Measurements from ENCODE around the gene METTL27.
A peak's percentile ranks its signal among the peaks of the same experiment; 100 is the strongest.
"Not testable (repeated sequence)": the region's sequence is repeated elsewhere in the genome, so short reads cannot be mapped to it uniquely, and the experiment has no call there.

METTL27 gene

GRCh38 chr7:73821597-73822285, 20.6 kb downstream of the METTL27 start:
- DNase-seq (ENCODE audit: low read depth), result not testable (repeated sequence)

GRCh38 chr7:73820013-73820412, 22.3 kb downstream of the METTL27 start:
- no peak for DNase-seq (ENCODE audit: low read depth)

- no peak for DNase-seq (ENCODE audit: low read depth)
Observed at GRCh38 chr7:73817121-73817520, 25.2 kb downstream of the METTL27 start.

- DNase-seq (ENCODE audit: low read depth), result no peak
Observed at GRCh38 chr7:73815436-73815835, 26.9 kb downstream of the METTL27 start.

GRCh38 chr7:73812996-73813395, 29.3 kb downstream of the METTL27 start:
- DNase-seq (ENCODE audit: low read depth), result no peak

- peak; percentile 11 for DNase-seq (ENCODE audit: low read depth)
Observed at GRCh38 chr7:73811760-73812168, 30.6 kb downstream of the METTL27 start.

- DNase-seq (ENCODE audit: low read depth), result no peak
Observed at GRCh38 chr7:73810998-73811360, 31.3 kb downstream of the METTL27 start.

- no peak for DNase-seq (ENCODE audit: low read depth)
Observed at GRCh38 chr7:73809467-73809951, 32.8 kb downstream of the METTL27 start.

GRCh38 chr7:73802459-73802858, 39.9 kb downstream of the METTL27 start:
- DNase-seq (ENCODE audit: low read depth), result no peak

GRCh38 chr7:73801577-73801976, 40.7 kb downstream of the METTL27 start:
- DNase-seq (ENCODE audit: low read depth), result no peak

GRCh38 chr7:73799282-73800141, 42.8 kb downstream of the METTL27 start:
- DNase-seq (ENCODE audit: low read depth), result no peak

- not testable (repeated sequence) for DNase-seq (ENCODE audit: low read depth)
Observed at GRCh38 chr7:73797176-73797575, 45.1 kb downstream of the METTL27 start.

- not testable (repeated sequence) for DNase-seq (ENCODE audit: low read depth)
Observed at GRCh38 chr7:73796656-73797055, 45.7 kb downstream of the METTL27 start.

- not testable (repeated sequence) for DNase-seq (ENCODE audit: low read depth)
Observed at GRCh38 chr7:73795188-73795587, 47.1 kb downstream of the METTL27 start.

- DNase-seq (ENCODE audit: low read depth), result not testable (repeated sequence)
Observed at GRCh38 chr7:73791170-73791690, 51.1 kb downstream of the METTL27 start.

- DNase-seq (ENCODE audit: low read depth), result no peak
Observed at GRCh38 chr7:73789051-73789450, 53.3 kb downstream of the METTL27 start.

- not testable (repeated sequence) for DNase-seq (ENCODE audit: low read depth)
Observed at GRCh38 chr7:73787786-73788048, 54.6 kb downstream of the METTL27 start.

- DNase-seq (ENCODE audit: low read depth), result no peak
Observed at GRCh38 chr7:73786588-73786987, 55.7 kb downstream of the METTL27 start.

All from T follicular helper cell (primary cell).